Measurements from ENCODE around the gene CYP24A1. TPM values are rescaled to one million over a fixed set of nuclear protein-coding genes. Genes with fewer than 3 reads are reported as not detected.
A peak's percentile ranks its signal among the peaks of the same experiment; 100 is the strongest.

CYP24A1 gene
- not detected for total RNA-seq
- long read RNA-seq, donor 1 = 0 reads
- long read RNA-seq, donor 2 = 0 reads

DNA sequence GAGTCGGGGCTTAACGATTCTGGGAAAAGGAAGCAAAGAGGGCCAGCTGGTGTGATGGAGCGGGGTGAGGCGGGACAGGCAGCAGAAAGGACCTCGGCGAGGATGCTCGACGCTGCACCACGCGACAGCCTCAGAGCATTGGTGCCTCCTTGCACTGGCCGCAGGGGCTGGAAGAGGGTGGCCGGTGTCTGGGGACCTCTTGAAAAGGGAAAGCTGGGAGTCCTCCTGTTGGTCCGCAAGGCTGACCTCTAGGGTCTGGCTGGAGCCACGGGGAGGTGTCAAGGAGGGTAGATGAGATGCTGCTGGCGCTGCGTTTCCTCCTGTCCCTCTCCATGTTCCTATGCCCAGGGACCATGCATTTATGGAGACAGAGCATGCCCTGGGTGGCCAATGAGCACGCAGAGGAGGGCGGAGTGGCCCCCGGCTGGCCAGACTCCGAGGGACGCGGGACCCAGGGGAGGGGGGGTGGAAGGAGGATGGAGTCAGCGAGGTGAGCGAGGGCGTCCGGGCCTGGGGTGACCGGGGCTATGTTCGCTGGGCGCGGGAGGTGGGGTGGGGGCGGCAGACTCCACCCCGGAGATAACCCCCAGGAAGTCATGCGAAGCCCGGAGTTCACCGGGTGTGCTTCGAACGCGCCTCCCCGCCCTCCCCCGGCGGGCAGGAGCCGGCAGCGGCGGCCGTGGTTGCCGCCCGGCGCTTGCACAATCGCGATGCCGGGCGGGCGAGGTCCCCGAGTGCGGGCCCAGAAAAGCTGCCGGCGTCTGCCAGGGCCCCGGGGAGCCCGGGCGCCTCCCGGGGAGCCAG, at the start of gene CYP24A1:
Gene CYP24A1, minus strand, starts transcription at position 334 of the 804 bp plus-strand sequence. CDS start 407 bp downstream, outside the sequence.
- ATAC-seq (peak; percentile 72), DNase-seq (peak in 1 of 3 donors; percentile 50)
- no peak for TF ChIP-seq CTCF (IDR thresholded peaks at IDR 0.05)
- intact Hi-C loops (cut with DNase I, micrococcal nuclease) = no loop called here
- Histone ChIP-seq H3K36me3 (ENCODE audit: low read depth) (no peaks in the 10 kb centered on the region), H3K4me3 (no peak within 1 kb of the TSS), H3K4me1 (ENCODE audit: low read depth) (peaks cover 13% of the 10 kb centered on the region), H3K9me3 (no peaks in the 10 kb centered on the region)

- Histone ChIP-seq H3K4me3 (no peak overlapping the region), H3K36me3 (ENCODE audit: low read depth) (no peaks in the 10 kb centered on the region), H3K4me1 (ENCODE audit: low read depth) (no peaks in the 10 kb centered on the region), H3K9me3 (no peaks in the 10 kb centered on the region)
- TF ChIP-seq CTCF (IDR thresholded peaks at IDR 0.05) = no peak
- intact Hi-C loops (cut with DNase I, micrococcal nuclease) = loop anchor here (10.0 kb wide), 1 partner anchor 422 kb away; no protein-coding TSS in a partner anchor
- ATAC-seq (no peak), DNase-seq (no peak)
Observed at GRCh38 chr20:54223285-54223684, 49.5 kb upstream of the CYP24A1 start.

- DNase-seq = no peak
- no peak for ATAC-seq
- H3K4me1 ChIP-seq (ENCODE audit: low read depth) = no peaks in the 10 kb centered on the region
- intact Hi-C loops (cut with DNase I, micrococcal nuclease) = loop anchor here (10.0 kb wide), 1 partner anchor 423 kb away; no protein-coding TSS in a partner anchor
- TF ChIP-seq CTCF (IDR thresholded peaks at IDR 0.05) = no peak
- H3K9me3 ChIP-seq = no peaks in the 10 kb centered on the region
- H3K4me3 ChIP-seq = no peak overlapping the region
- H3K36me3 ChIP-seq (ENCODE audit: low read depth) = no peaks in the 10 kb centered on the region
Observed at GRCh38 chr20:54221996-54222890, 48.5 kb upstream of the CYP24A1 start.

GRCh38 chr20:54221353-54221752, 47.6 kb upstream of the CYP24A1 start:
- no peaks in the 10 kb centered on the region for H3K9me3 ChIP-seq
- no peaks in the 10 kb centered on the region for H3K36me3 ChIP-seq (ENCODE audit: low read depth)
- no peak for TF ChIP-seq CTCF (IDR thresholded peaks at IDR 0.05)
- H3K4me1 ChIP-seq (ENCODE audit: low read depth) = no peaks in the 10 kb centered on the region
- H3K4me3 ChIP-seq = no peak overlapping the region
- ATAC-seq (peak; percentile 26), DNase-seq (no peak)
- intact Hi-C loops (cut with DNase I, micrococcal nuclease) = loop anchor here (10.0 kb wide), 1 partner anchor 423 kb away; no protein-coding TSS in a partner anchor

DNA sequence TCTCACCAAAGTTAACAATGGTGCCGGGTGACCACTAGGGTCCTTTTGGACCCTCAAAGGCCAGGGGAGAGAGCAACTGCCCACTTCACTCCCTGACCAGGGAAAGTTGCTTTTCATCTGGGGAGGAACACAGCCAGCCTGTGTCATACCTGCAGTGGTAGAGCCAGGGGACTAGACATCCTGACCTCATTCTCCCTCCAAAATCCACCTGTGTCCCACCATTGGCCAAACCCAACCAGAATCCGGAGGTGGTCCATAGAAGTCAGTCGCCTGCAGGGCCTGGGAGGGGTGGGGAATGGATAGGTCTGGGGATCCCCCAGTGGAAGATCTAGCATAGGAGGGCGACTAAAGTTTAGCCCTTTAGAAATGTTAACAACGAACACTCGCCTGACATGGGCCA, 46.9 kb upstream of the CYP24A1 start:
- no peaks in the 10 kb centered on the region for H3K4me1 ChIP-seq (ENCODE audit: low read depth)
- no peaks in the 10 kb centered on the region for H3K9me3 ChIP-seq
- DNase-seq (no peak), ATAC-seq (no peak)
- intact Hi-C loops (cut with DNase I, micrococcal nuclease) = loop anchor here (10.0 kb wide), 1 partner anchor 424 kb away; no protein-coding TSS in a partner anchor
- no peak for TF ChIP-seq CTCF (IDR thresholded peaks at IDR 0.05)
- no peak overlapping the region for H3K4me3 ChIP-seq
- no peaks in the 10 kb centered on the region for H3K36me3 ChIP-seq (ENCODE audit: low read depth)
